ENCODE measurements around the gene SCD5. TPM values are rescaled to one million over a fixed set of nuclear protein-coding genes. Genes with fewer than 3 reads are reported as not detected.

The SCD5 gene
- total and polyA plus RNA-seq, 2 of the 13 experiments (the other 11 are each of a cell fraction or from before 2014, with no cell fraction given), result not detected

- in situ Hi-C loops (cut with HindIII; ENCODE audit: extremely low pct_ligation_motif_present, low pct_unique_long_range_greater_than_20kb) (no loop called here), intact Hi-C loops (cut with micrococcal nuclease; ENCODE audit: unreplicated experiment) (no loop called here)
- H3K4me3 ChIP-seq (replicated peaks in 1 of 3; ENCODE audit: insufficient read depth in 1 of 3, low read depth in 2 of 3, low read length in 3 of 3), result no peak overlapping the region; a peak in 1 of 6 replicates
- CTCF ChIA-PET (ENCODE audit: low intra/inter-chr PET ratio, low total read pairs), result no interaction called here
- H3K9ac ChIP-seq (ENCODE audit: insufficient read depth, low read depth, low read length), result no peak overlapping the region
- no peak for TF ChIP-seq NFIB (CRISPR knock-in tag; IDR thresholded peaks at IDR 0.05; ENCODE audit: borderline replicate concordance)
- TF ChIP-seq CEBPB (IDR thresholded peaks at IDR 0.05; ENCODE audit: borderline replicate concordance, low read depth, low read length), result peak; percentile 49; the same call in 1 of the 2 replicates
- H3K9me3 ChIP-seq (ENCODE audit: low read length), result no peaks in the 10 kb centered on the region
- BruUV-seq (replicated peaks), result no TSS peak
- 7% methylated on average over 6 of the region's 6 CpGs for WGBS (ENCODE audit: low lambda C conversion rate)
- no peaks in the 10 kb centered on the region for H4K20me1 ChIP-seq (ENCODE audit: insufficient read depth, low read length)
- peak; percentile 6; the same call in 2 of the 3 replicates for ATAC-seq
- H3K27ac ChIP-seq (ENCODE audit: extremely low read length, insufficient read depth, low read length), result no peak overlapping the region
- H3K36me3 ChIP-seq (replicated peaks in 1 of 2; ENCODE audit: control insufficient read depth in 1 of 2, insufficient read depth in 2 of 2, low read length in 2 of 2), result no peaks in the 10 kb centered on the region
- POLR2A ChIA-PET, result no interaction called here
- H2AFZ ChIP-seq (ENCODE audit: low read length), result no peak overlapping the region
- H3K4me1 ChIP-seq (ENCODE audit: insufficient read depth, low read length), result peaks cover 68% of the 10 kb centered on the region
- no peaks in the 10 kb centered on the region for H3K27me3 ChIP-seq (ENCODE audit: control insufficient read depth in 1 of 2, insufficient read depth in 2 of 2, low read length in 2 of 2)
- 0 out of 2 replicates have a peak overlapping the region, but pooled peaks have one; percentile 19 for H3K4me2 ChIP-seq (ENCODE audit: low read depth, low read length)
- DNase-seq (ENCODE audit: low spot score), result no peak
- peak; percentile 40 for FAIRE-seq
- H3K79me2 ChIP-seq (ENCODE audit: insufficient read depth, low read length), result no peaks in the 10 kb centered on the region
Measured at GRCh38 chr4:82748810-82749470, 49.7 kb downstream of the SCD5 start.

GRCh38 chr4:82747686-82748575, 50.7 kb downstream of the SCD5 start:
- WGBS (ENCODE audit: low lambda C conversion rate), result 32% methylated on average over 6 of the region's 6 CpGs
- TF ChIP-seq HMG20A (CRISPR knock-in tag; IDR thresholded peaks at IDR 0.05; ENCODE audit: borderline replicate concordance) (no peak), GATAD2A (CRISPR knock-in tag; IDR thresholded peaks at IDR 0.05) (no peak), ZNF652 (CRISPR knock-in tag; IDR thresholded peaks at IDR 0.05; ENCODE audit: borderline replicate concordance, low read depth) (0 out of 2 replicates have a peak, but pooled peaks have one; percentile 5)

More at GRCh38 chr4:82747686-82748575, 50.7 kb downstream of the SCD5 start:
- in situ Hi-C loops (cut with HindIII; ENCODE audit: extremely low pct_ligation_motif_present, low pct_unique_long_range_greater_than_20kb) (no loop called here), intact Hi-C loops (cut with micrococcal nuclease; ENCODE audit: unreplicated experiment) (no loop called here)
- Histone ChIP-seq H3K27me3 (ENCODE audit: control insufficient read depth in 1 of 2, insufficient read depth in 2 of 2, low read length in 2 of 2) (no peaks in the 10 kb centered on the region), H4K20me1 (ENCODE audit: insufficient read depth, low read length) (no peaks in the 10 kb centered on the region), H3K4me2 (ENCODE audit: low read depth, low read length) (peak overlapping the region; percentile 40), H3K79me2 (ENCODE audit: insufficient read depth, low read length) (no peaks in the 10 kb centered on the region), H3K36me3 (replicated peaks in 1 of 2; ENCODE audit: control insufficient read depth in 1 of 2, insufficient read depth in 2 of 2, low read length in 2 of 2) (no peaks in the 10 kb centered on the region), H3K4me1 (ENCODE audit: insufficient read depth, low read length) (peaks cover 59% of the 10 kb centered on the region), H3K9ac (ENCODE audit: insufficient read depth, low read depth, low read length) (no peak overlapping the region), H3K27ac (ENCODE audit: extremely low read length, insufficient read depth, low read length) (peak overlapping the region; percentile 85), H3K9me3 (ENCODE audit: low read length) (no peaks in the 10 kb centered on the region), H3K4me3 (replicated peaks in 1 of 3; ENCODE audit: insufficient read depth in 1 of 3, low read depth in 2 of 3, low read length in 3 of 3) (no peak overlapping the region; a peak in 1 of 6 replicates), H2AFZ (ENCODE audit: low read length) (no peak overlapping the region)
- POLR2A ChIA-PET, result no interaction called here
- CTCF ChIA-PET (ENCODE audit: low intra/inter-chr PET ratio, low total read pairs), result no interaction called here
- FAIRE-seq (no peak), DNase-seq (ENCODE audit: low spot score) (no peak), ATAC-seq (no peak)
- no TSS peak for BruUV-seq (replicated peaks)
